Left ventricle myocardium inferior (tissue), 1 donor: Measurements from ENCODE around the gene RBM17. TPM values are rescaled to one million over a fixed set of nuclear protein-coding genes. Genes with fewer than 3 reads are reported as not detected.

Experiments used
- DNase-seq: peaks from one replicate; pipeline ENCODE4 v3.0.0-alpha.2; 2020
- H3K27ac ChIP-seq: fragments of 200-600 bp; replicated peaks from 2 replicates; pipeline ENCODE4 v1.8.0; 2021
- H3K27me3 ChIP-seq: fragments of 200-600 bp; 2 replicates; pipeline ENCODE4 v1.8.0; 2021; ENCODE audit warnings: low read depth
- H3K36me3 ChIP-seq: fragments of 200-600 bp; 2 replicates; pipeline ENCODE4 v1.8.0; 2021
- H3K4me1 ChIP-seq: fragments of 200-600 bp; 2 replicates; pipeline ENCODE4 v1.8.0; 2021
- H3K4me3 ChIP-seq: fragments of 200-600 bp; 2 replicates; pipeline ENCODE4 v1.8.0; 2021; ENCODE audit warnings: mild to moderate bottlenecking, moderate library complexity
- H3K9me3 ChIP-seq: fragments of 200-600 bp; replicated peaks from 2 replicates; pipeline ENCODE4 v1.8.0; 2021
- CTCF ChIP-seq: fragments of 200-600 bp; IDR thresholded peaks from 2 replicates; pipeline ENCODE4 v1.8.0; 2021; ENCODE audit warnings: antibody characterized with exemption, mild to moderate bottlenecking, borderline replicate concordance
- intact Hi-C: fragments of 100-400 bp; cut with micrococcal nuclease; formaldehyde crosslinking; loops from one replicate; pipeline ENCODE4 v1.11.0; 2022
- total RNA-seq: library from RNA; stranded (reverse); fragmentation: NEBNext Ultra II Directional; extraction: Animal tissue kit (Norgen Biotek cat#: 25700); gene quantifications from one replicate; pipeline ENCODE4 v1.2.1, GENCODE V29; 2021
- donor health status: DM: no; HTN: yes; CAD: no; lungs with severe emphysema.

Gene RBM17
- total RNA-seq, 1 donor from 2014 or later: 56.1 TPM

- no peak for TF ChIP-seq CTCF
- no peak overlapping the region for H3K4me3 ChIP-seq
- peaks cover 20% of the 10 kb centered on the region for H3K27me3 ChIP-seq
- H3K36me3 ChIP-seq: no peaks in the 10 kb centered on the region
- H3K9me3 ChIP-seq: no peaks in the 10 kb centered on the region
- no peak for DNase-seq
- H3K4me1 ChIP-seq: peaks cover 18% of the 10 kb centered on the region
- no peak overlapping the region for H3K27ac ChIP-seq
- intact Hi-C loops: no loop called here
These were observed 9.8 kb upstream of the RBM17 start for GRCh38 chr10:6079044-6079443.

- peaks cover 23% of the 10 kb centered on the region for H3K27me3 ChIP-seq
- H3K27ac ChIP-seq: no peak overlapping the region
- H3K36me3 ChIP-seq: no peaks in the 10 kb centered on the region
- H3K9me3 ChIP-seq: no peaks in the 10 kb centered on the region
- no peak for TF ChIP-seq CTCF
- DNase-seq: no peak
- peaks cover 20% of the 10 kb centered on the region for H3K4me1 ChIP-seq
- intact Hi-C loops: no loop called here
- H3K4me3 ChIP-seq: no peak overlapping the region
These were observed 8.3 kb upstream of the RBM17 start for GRCh38 chr10:6080417-6080973.

GRCh38 chr10:6082496-6083395 lies 6.1 kb upstream of the RBM17 start:
- Histone ChIP-seq H3K27ac (peak overlapping the region; percentile 54), H3K4me3 (no peak overlapping the region), H3K27me3 (peaks cover 17% of the 10 kb centered on the region), H3K4me1 (peaks cover 39% of the 10 kb centered on the region), H3K36me3 (no peaks in the 10 kb centered on the region), H3K9me3 (no peaks in the 10 kb centered on the region)
- DNase-seq: peak; percentile 63
- intact Hi-C loops: no loop called here
- TF ChIP-seq CTCF: no peak

- DNase-seq: no peak
- Histone ChIP-seq H3K4me3 (no peak overlapping the region), H3K27me3 (peaks cover 17% of the 10 kb centered on the region), H3K36me3 (no peaks in the 10 kb centered on the region), H3K4me1 (peaks cover 48% of the 10 kb centered on the region), H3K27ac (peak overlapping the region; percentile 54), H3K9me3 (no peaks in the 10 kb centered on the region)
- no peak for TF ChIP-seq CTCF
- intact Hi-C loops: no loop called here
These were observed 5.0 kb upstream of the RBM17 start for GRCh38 chr10:6083523-6084475.
